H1 (cell line): ENCODE measurements around the gene IQCH. TPM values are rescaled to one million over a fixed set of nuclear protein-coding genes. Genes with fewer than 3 reads are reported as not detected.

Experiments used
- CTCF ChIA-PET: fragments of 300-600 bp; sonication (Branson Sonifier 250); formaldehyde crosslinking; loops from one replicate; lab custom pipeline; 2021; ENCODE audit not compliant: partially characterized antibody; lab: Charles Lee
- POLR2A ChIA-PET: fragments of 300-600 bp; sonication (Branson Sonifier 250); formaldehyde crosslinking; loops from one replicate; lab custom pipeline; 2021; ENCODE audit warnings: inconsistent platforms; ENCODE audit not compliant: partially characterized antibody; lab: Charles Lee
- DNase-seq, 2 experiments: peaks; one replicate each; pipeline versions ENCODE4 v3.0.0 to v3.0.0-alpha.2; 2010 to 2022; ENCODE audit warnings: low spot score in 2 of 2, low read depth in 1 of 2, mixed read lengths in 1 of 2
- FAIRE-seq: peaks from 2 replicates; lab custom pipeline; 2011; peaks lifted over from hg19 to GRCh38; lab: Jason Lieb, UNC
- H2AFZ ChIP-seq: 2 replicates; pipeline ENCODE4 v1.8.1; 2012; ENCODE audit warnings: low read length, inconsistent platforms
- H2AK5ac ChIP-seq: 2 replicates; pipeline ENCODE4 v1.6.1; 2013; ENCODE audit warnings: low read depth, low read length
- H2BK120ac ChIP-seq: replicated peaks from 2 replicates; pipeline ENCODE3; 2013; ENCODE audit warnings: low read depth, low read length, inconsistent platforms
- H2BK12ac ChIP-seq: 2 replicates; pipeline ENCODE4 v1.6.1; 2013; ENCODE audit warnings: low read depth, low read length
- H2BK15ac ChIP-seq: 2 replicates; pipeline ENCODE4 v1.6.1; 2013; ENCODE audit warnings: low read length
- H2BK20ac ChIP-seq: 2 replicates; pipeline ENCODE4 v1.6.1; 2013; ENCODE audit warnings: low read length
- H2BK5ac ChIP-seq: 2 replicates; pipeline ENCODE4 v1.6.1; 2013; ENCODE audit warnings: low read depth, low read length
- H3K14ac ChIP-seq: 2 replicates; pipeline ENCODE4 v1.6.1; 2013; ENCODE audit warnings: inconsistent platforms; ENCODE audit not compliant: insufficient read length
- H3K18ac ChIP-seq: 2 replicates; pipeline ENCODE4 v1.6.1; 2013; ENCODE audit warnings: low read length; ENCODE audit errors: extremely low read depth
- H3K23ac ChIP-seq: 2 replicates; pipeline ENCODE4 v1.6.1; 2013; ENCODE audit warnings: inconsistent platforms; ENCODE audit not compliant: insufficient read length
- H3K23me2 ChIP-seq: 2 replicates; pipeline ENCODE4 v1.6.1; 2013; ENCODE audit warnings: low read depth, low read length
- H3K27ac ChIP-seq: 2 replicates; pipeline ENCODE4 v1.6.1; 2011; ENCODE audit warnings: low read depth, low read length, inconsistent platforms
- H3K27me3 ChIP-seq, 4 experiments: replicated peaks in 1 of 4; 1 replicate in 1 of 4; 2 replicates in 3 of 4; pipeline versions ENCODE4 v1.6.1 to v1.8.1; 2011 to 2013; ENCODE audit warnings: low read length in 3 of 4, mild to moderate bottlenecking in 3 of 4, inconsistent platforms in 2 of 4, mixed read lengths in 2 of 4, moderate library complexity in 1 of 4; ENCODE audit not compliant: control insufficient read depth in 3 of 4, insufficient read depth in 3 of 4; ENCODE audit errors: extremely low read depth in 1 of 4
- H3K36me3 ChIP-seq, 4 experiments: 2 replicates each; pipeline versions ENCODE4 v1.6.1 to v1.8.1; 2011 to 2013; ENCODE audit warnings: mild to moderate bottlenecking in 4 of 4, low read length in 3 of 4, moderate library complexity in 2 of 4, control low read depth in 1 of 4, inconsistent platforms in 1 of 4; ENCODE audit not compliant: insufficient read depth in 4 of 4, control insufficient read depth in 2 of 4
- H3K4ac ChIP-seq: replicated peaks from 2 replicates; pipeline ENCODE3; 2013; ENCODE audit warnings: low read length, low read depth, mixed read lengths, inconsistent platforms; ENCODE audit not compliant: insufficient read length
- H3K4me1 ChIP-seq, 4 experiments: replicated peaks in 1 of 4; 1 replicate in 1 of 4; 2 replicates in 3 of 4; pipeline versions ENCODE4 v1.6.1 to v1.8.1; 2011 to 2013; ENCODE audit warnings: low read length in 3 of 4, inconsistent platforms in 2 of 4, mixed read lengths in 1 of 4; ENCODE audit not compliant: insufficient read depth in 4 of 4, control insufficient read depth in 3 of 4
- H3K4me2 ChIP-seq, 2 experiments: 2 replicates each; pipeline versions ENCODE4 v1.6.1 to v1.8.1; 2011 to 2013; ENCODE audit warnings: low read depth in 2 of 2, low read length in 2 of 2, control low read depth in 1 of 2, inconsistent platforms in 1 of 2, mild to moderate bottlenecking in 1 of 2; ENCODE audit not compliant: insufficient read depth in 1 of 2
- H3K4me3 ChIP-seq, 4 experiments: fragments of 200-600, 300-600 bp in 1 of 4; sonication (generic), shearing (Covaris generic), sonication (Bioruptor Twin) in 1 of 4; 2 replicates each; pipeline versions ENCODE4 v1.5.1 to v1.8.1; 2011 to 2016; ENCODE audit warnings: low read length in 4 of 4, low read depth in 3 of 4, control low read depth in 2 of 4, inconsistent platforms in 2 of 4, mild to moderate bottlenecking in 2 of 4, mixed read lengths in 1 of 4, moderate library complexity in 1 of 4; ENCODE audit not compliant: insufficient read depth in 2 of 4; ENCODE audit errors: extremely low read depth in 1 of 4
- H3K56ac ChIP-seq: replicated peaks from 2 replicates; pipeline ENCODE3; 2013; ENCODE audit warnings: low read depth, mild to moderate bottlenecking, mixed read lengths, low read length, inconsistent platforms; ENCODE audit not compliant: insufficient read length
- H3K79me1 ChIP-seq: 2 replicates; pipeline ENCODE4 v1.6.1; 2013; ENCODE audit warnings: low read depth, low read length, control low read depth
- H3K79me2 ChIP-seq, 2 experiments: 2 replicates each; pipeline versions ENCODE4 v1.6.1 to v1.8.1; 2012 to 2013; ENCODE audit warnings: low read length in 2 of 2, mild to moderate bottlenecking in 2 of 2, inconsistent platforms in 1 of 2; ENCODE audit not compliant: insufficient read depth in 2 of 2, control insufficient read depth in 1 of 2
- H3K9ac ChIP-seq, 4 experiments: replicated peaks in 1 of 4; 1 replicate in 1 of 4; 2 replicates in 3 of 4; pipeline versions ENCODE4 v1.6.1 to v1.8.1; 2011 to 2013; ENCODE audit warnings: low read depth in 3 of 4, low read length in 3 of 4, control low read depth in 2 of 4, mild to moderate bottlenecking in 2 of 4, moderate library complexity in 2 of 4, inconsistent platforms in 1 of 4; ENCODE audit errors: extremely low read depth in 1 of 4
- H3K9me3 ChIP-seq, 2 experiments: 2 replicates each; pipeline versions ENCODE4 v1.6.1 to v1.8.1; 2012 to 2013; ENCODE audit warnings: mild to moderate bottlenecking in 2 of 2, moderate library complexity in 2 of 2, control low read depth in 1 of 2, inconsistent platforms in 1 of 2, low read depth in 1 of 2, low read length in 1 of 2, mixed read lengths in 1 of 2; ENCODE audit not compliant: insufficient read depth in 2 of 2
- H4K20me1 ChIP-seq, 2 experiments: replicated peaks in 1 of 2; 2 replicates each; pipeline versions ENCODE3 to v1.8.1; 2011 to 2013; ENCODE audit warnings: inconsistent platforms in 2 of 2, low read length in 2 of 2, mild to moderate bottlenecking in 1 of 2; ENCODE audit not compliant: insufficient read depth in 2 of 2, control insufficient read depth in 1 of 2
- H4K5ac ChIP-seq: 2 replicates; pipeline ENCODE4 v1.6.1; 2013; ENCODE audit warnings: low read length, low read depth, mixed read lengths, inconsistent platforms; ENCODE audit not compliant: insufficient read length
- H4K8ac ChIP-seq: 2 replicates; pipeline ENCODE4 v1.8.0; 2013; ENCODE audit warnings: mild to moderate bottlenecking, moderate library complexity, low read length, inconsistent platforms; ENCODE audit not compliant: insufficient read depth; ENCODE audit errors: extremely low read depth
- H4K91ac ChIP-seq: replicated peaks from 2 replicates; pipeline ENCODE3; 2013; ENCODE audit warnings: low read length, mixed read lengths, inconsistent platforms; ENCODE audit not compliant: insufficient read length
- CEBPB ChIP-seq: IDR thresholded peaks from 2 replicates; pipeline ENCODE4 v1.6.1; 2012; ENCODE audit warnings: low read depth, low read length
- JUN ChIP-seq: IDR thresholded peaks from 2 replicates; pipeline ENCODE4 v1.6.1; 2011; ENCODE audit warnings: low read depth, mild to moderate bottlenecking, improper control_type of control experiment, low read length
- JUND ChIP-seq: IDR thresholded peaks from 2 replicates; pipeline ENCODE4 v1.6.1; 2011; ENCODE audit warnings: mild to moderate bottlenecking, improper control_type of control experiment, low read length
- MAX ChIP-seq: IDR thresholded peaks from 2 replicates; pipeline ENCODE4 v1.6.1; 2012; ENCODE audit warnings: inconsistent platforms
- POLR2A ChIP-seq, 2 experiments: IDR thresholded peaks; 1 replicate in 1 of 2; 2 replicates in 1 of 2; pipeline ENCODE4 v1.6.1; 2011; ENCODE audit warnings: low read depth in 2 of 2, low read length in 2 of 2, mild to moderate bottlenecking in 2 of 2; ENCODE audit errors: control extremely low read depth in 1 of 2
- RAD21 ChIP-seq, 2 experiments: IDR thresholded peaks in 1 of 2; conservative IDR thresholded peaks in 1 of 2; 2 replicates each; pipeline ENCODE4 v1.6.1; 2011; ENCODE audit warnings: low read depth in 2 of 2, low read length in 2 of 2, improper control_type of control experiment in 1 of 2, inconsistent platforms in 1 of 2, mild to moderate bottlenecking in 1 of 2, moderate library complexity in 1 of 2
- RXRA ChIP-seq: IDR thresholded peaks from 2 replicates; pipeline ENCODE4 v1.6.1; 2011; ENCODE audit warnings: low read depth, mild to moderate bottlenecking, low read length, moderate library complexity; ENCODE audit not compliant: insufficient read depth
- WGBS, 2 experiments: shearing (Covaris generic) in 1 of 2; methylation state at CpG; one replicate each; pipeline versions ENCODE4 v1.1.6 to v1.1.7; 2013 to 2015; ENCODE audit warnings: low lambda C conversion rate in 2 of 2, mixed read lengths in 2 of 2, inconsistent platforms in 1 of 2, low coverage in 1 of 2, missing lambda C conversion rate in 1 of 2; ENCODE audit not compliant: insufficient replicate concordance in 2 of 2, insufficient coverage in 1 of 2, insufficient read length in 1 of 2; ENCODE audit errors: extremely low coverage in 1 of 2, missing lambda C conversion rate in 1 of 2; 5-methylcytosine and 5-hydroxymethylcytosine counted together
- polyA plus RNA-seq, 7 experiments: library from polyadenylated mRNA; depleted of rRNA in 3 of 7; stranded (reverse) in 5 of 7; unstranded in 2 of 7; fragments of >200 nt in 5 of 7; fragments of 200-250 nt in 2 of 7; gene quantifications; 1 replicate in 5 of 7; 2 replicates in 1 of 7; 4 replicates in 1 of 7; pipeline versions ENCODE4 v1.2.1 to v1.2.3, GENCODE V29; 2011 to 2013; ENCODE audit warnings: missing spikeins in 2 of 7, mixed read lengths in 2 of 7
- total RNA-seq: library from RNA; stranded (reverse); fragmentation: NEBNext Ultra II Directional; extraction: Animal tissue kit (Norgen Biotek cat#: 25700); gene quantifications from 2 replicates; pipeline ENCODE4 v1.2.1, GENCODE V29; 2021

Gene IQCH
- total and polyA plus RNA-seq, 2 of the 8 experiments (the other 6 are each of a cell fraction or from before 2014, with no cell fraction given): 0.60 to 1.9 TPM

GRCh38 chr15:67515090-67515489, 260.5 kb downstream of the IQCH start:
- Histone ChIP-seq H3K79me2 (no peaks in the 10 kb centered on the region), H2BK15ac (no peak overlapping the region), H2AFZ (no peak overlapping the region), H3K18ac (no peak overlapping the region), H2BK5ac (no peak overlapping the region), H3K4me2 (no peak overlapping the region), H2BK20ac (no peak overlapping the region), H3K79me1 (no peaks in the 10 kb centered on the region), H4K8ac (no peak overlapping the region), H3K36me3 (no peaks in the 10 kb centered on the region), H3K23me2 (no peaks in the 10 kb centered on the region), H3K27ac (no peak overlapping the region), H3K9ac (no peak overlapping the region), H4K20me1 (no peaks in the 10 kb centered on the region), H4K5ac (no peak overlapping the region), H3K4ac (no peak overlapping the region), H2AK5ac (no peak overlapping the region), H3K56ac (no peak overlapping the region), H2BK120ac (no peak overlapping the region), H3K9me3 (no peaks in the 10 kb centered on the region), H2BK12ac (no peak overlapping the region), H3K27me3 (no peaks in the 10 kb centered on the region), H3K4me1 (no peaks in the 10 kb centered on the region), H3K14ac (no peak overlapping the region), H4K91ac (no peak overlapping the region), H3K4me3 (no peak overlapping the region), H3K23ac (no peak overlapping the region)
- CTCF ChIA-PET: interaction anchor here (0.7 to 1.2 kb wide), 2 partner anchors 129 to 717 kb away, joined by 3 to 5 read pairs; no protein-coding TSS in a partner anchor
- WGBS, 2 experiments: 100% methylated on average over 3 of the region's 3 CpGs; no CpG with 5 or more reads in 1 of the 2 experiments
- POLR2A ChIA-PET: no interaction called here
- DNase-seq (no peak), FAIRE-seq (no peak)
- TF ChIP-seq JUN (no peak), POLR2A (IDR thresholded peaks at IDR 0.05; ENCODE audit: control extremely low read depth in 1 of 2, low read depth in 2 of 2, low read length in 2 of 2) (no peak), RAD21 (IDR thresholded peaks at IDR 0.05 in 1 of 2, conservative IDR thresholded peaks at IDR 0.05 in 1 of 2; ENCODE audit: low read depth in 2 of 2, low read length in 2 of 2) (no peak), CEBPB (no peak), MAX (no peak), RXRA (no peak), JUND (no peak)
